Astrocyte (in vitro differentiated cells and primary cell): ENCODE data around the gene CHCHD3.

ENCODE experiments used
- EZH2 ChIP-seq: IDR thresholded peaks from 2 replicates; pipeline ENCODE4 v1.6.1; 2012; ENCODE audit warnings: mild to moderate bottlenecking, low read length, inconsistent platforms; ENCODE audit not compliant: insufficient read depth
- TF ChIP-seq, protein P1 (sequence below): IDR thresholded peaks from 2 replicates; pipeline ENCODE4 v1.5.1; 2011; ENCODE audit warnings: low read depth, mild to moderate bottlenecking, inconsistent platforms, low read length, moderate library complexity; ENCODE audit not compliant: insufficient read depth

GRCh38 chr7:132932296-132933071 lies 149.4 kb downstream of the CHCHD3 start:
- TF ChIP-seq, protein P1, sequence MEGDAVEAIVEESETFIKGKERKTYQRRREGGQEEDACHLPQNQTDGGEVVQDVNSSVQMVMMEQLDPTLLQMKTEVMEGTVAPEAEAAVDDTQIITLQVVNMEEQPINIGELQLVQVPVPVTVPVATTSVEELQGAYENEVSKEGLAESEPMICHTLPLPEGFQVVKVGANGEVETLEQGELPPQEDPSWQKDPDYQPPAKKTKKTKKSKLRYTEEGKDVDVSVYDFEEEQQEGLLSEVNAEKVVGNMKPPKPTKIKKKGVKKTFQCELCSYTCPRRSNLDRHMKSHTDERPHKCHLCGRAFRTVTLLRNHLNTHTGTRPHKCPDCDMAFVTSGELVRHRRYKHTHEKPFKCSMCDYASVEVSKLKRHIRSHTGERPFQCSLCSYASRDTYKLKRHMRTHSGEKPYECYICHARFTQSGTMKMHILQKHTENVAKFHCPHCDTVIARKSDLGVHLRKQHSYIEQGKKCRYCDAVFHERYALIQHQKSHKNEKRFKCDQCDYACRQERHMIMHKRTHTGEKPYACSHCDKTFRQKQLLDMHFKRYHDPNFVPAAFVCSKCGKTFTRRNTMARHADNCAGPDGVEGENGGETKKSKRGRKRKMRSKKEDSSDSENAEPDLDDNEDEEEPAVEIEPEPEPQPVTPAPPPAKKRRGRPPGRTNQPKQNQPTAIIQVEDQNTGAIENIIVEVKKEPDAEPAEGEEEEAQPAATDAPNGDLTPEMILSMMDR: no peak
- no peak for TF ChIP-seq EZH2
